ENCODE data around the gene GALT. TPM values are rescaled to one million over a fixed set of nuclear protein-coding genes. Genes with fewer than 3 reads are reported as not detected.

Gene GALT
- total RNA-seq = 100 to 1,000 TPM in 1 of 6 donors, 10 to 100 TPM in 5; 33.4 to 141 (median 44.3) TPM

DNA sequence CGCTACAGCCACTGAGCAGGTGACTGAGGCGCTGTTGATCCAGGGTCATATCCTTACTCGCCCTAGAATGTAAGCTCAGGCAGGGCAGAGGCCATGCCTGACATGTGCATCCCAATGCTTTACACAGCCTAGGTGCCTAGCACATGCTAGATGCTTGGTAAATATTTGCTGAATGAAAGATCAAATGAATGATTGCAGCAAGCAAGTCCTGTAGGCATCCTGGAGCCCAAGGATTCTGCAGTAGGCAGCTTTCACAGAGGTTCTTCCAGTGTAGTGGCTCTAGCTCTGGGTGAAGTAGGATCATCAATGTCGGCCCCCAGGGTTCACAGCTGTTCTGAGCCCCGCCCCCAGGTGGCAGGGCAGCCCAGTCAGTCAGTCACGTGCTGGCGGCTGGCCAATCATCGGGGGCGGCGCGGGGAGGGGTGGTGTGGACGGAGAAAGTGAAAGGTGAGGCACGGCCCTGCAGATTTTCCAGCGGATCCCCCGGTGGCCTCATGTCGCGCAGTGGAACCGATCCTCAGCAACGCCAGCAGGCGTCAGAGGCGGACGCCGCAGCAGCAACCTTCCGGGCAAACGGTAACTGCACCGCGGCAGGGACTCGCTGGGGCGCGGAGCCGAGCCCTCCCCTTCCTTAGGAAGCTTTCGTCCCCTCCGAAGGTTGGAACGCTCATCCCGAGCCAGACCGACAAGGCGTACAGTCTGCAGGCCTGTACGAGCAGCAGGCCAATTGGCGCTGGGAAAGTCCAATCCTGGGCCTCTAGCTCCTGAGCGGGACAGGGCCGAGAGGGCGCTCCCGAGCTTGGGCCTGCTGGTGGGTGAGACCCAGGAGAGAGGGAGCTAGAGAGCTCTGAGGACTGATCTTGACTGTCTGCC is at the start of gene GALT:
TSS of gene GALT (plus strand) at position 465 of the 873 bp plus-strand sequence. CDS start at position 495, 30 bp downstream.
- WGBS, 2 donors = 5 to 36% methylated on average over 5 to 38 of the region's 43 CpGs
- DNase-seq (peak; percentile 99 to 100), ATAC-seq (ENCODE audit: low FRiP score in 2 of 2) (peak; percentile 94)
- TF ChIP-seq POLR2A (IDR thresholded peaks at IDR 0.05) = peak in 3 of 4 donors; percentile 23 to 75 (median 64)
- peak; percentile 24 to 81 for TF ChIP-seq POLR2AphosphoS5 (IDR thresholded peaks at IDR 0.05)
- TF ChIP-seq EP300 (IDR thresholded peaks at IDR 0.05) = no peak
- TF ChIP-seq, protein P1, sequence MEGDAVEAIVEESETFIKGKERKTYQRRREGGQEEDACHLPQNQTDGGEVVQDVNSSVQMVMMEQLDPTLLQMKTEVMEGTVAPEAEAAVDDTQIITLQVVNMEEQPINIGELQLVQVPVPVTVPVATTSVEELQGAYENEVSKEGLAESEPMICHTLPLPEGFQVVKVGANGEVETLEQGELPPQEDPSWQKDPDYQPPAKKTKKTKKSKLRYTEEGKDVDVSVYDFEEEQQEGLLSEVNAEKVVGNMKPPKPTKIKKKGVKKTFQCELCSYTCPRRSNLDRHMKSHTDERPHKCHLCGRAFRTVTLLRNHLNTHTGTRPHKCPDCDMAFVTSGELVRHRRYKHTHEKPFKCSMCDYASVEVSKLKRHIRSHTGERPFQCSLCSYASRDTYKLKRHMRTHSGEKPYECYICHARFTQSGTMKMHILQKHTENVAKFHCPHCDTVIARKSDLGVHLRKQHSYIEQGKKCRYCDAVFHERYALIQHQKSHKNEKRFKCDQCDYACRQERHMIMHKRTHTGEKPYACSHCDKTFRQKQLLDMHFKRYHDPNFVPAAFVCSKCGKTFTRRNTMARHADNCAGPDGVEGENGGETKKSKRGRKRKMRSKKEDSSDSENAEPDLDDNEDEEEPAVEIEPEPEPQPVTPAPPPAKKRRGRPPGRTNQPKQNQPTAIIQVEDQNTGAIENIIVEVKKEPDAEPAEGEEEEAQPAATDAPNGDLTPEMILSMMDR (IDR thresholded peaks at IDR 0.05) = peak; percentile 19 to 73 (median 66)
- Histone ChIP-seq H3K9me3 (no peaks in the 10 kb centered on the region), H3K36me3 (peaks cover 8 to 24% (median 15%) of the 10 kb centered on the region in 4 donors), H3K4me3 (peak within 1 kb of the TSS; percentile 52 to 92 (median 76)), H3K27me3 (no peaks in the 10 kb centered on the region), H3K4me1 (peaks cover 25 to 31% (median 26%) of the 10 kb centered on the region in 4 donors), H3K27ac (peak within 1 kb of the TSS; percentile 76 to 91 (median 83))

DNA sequence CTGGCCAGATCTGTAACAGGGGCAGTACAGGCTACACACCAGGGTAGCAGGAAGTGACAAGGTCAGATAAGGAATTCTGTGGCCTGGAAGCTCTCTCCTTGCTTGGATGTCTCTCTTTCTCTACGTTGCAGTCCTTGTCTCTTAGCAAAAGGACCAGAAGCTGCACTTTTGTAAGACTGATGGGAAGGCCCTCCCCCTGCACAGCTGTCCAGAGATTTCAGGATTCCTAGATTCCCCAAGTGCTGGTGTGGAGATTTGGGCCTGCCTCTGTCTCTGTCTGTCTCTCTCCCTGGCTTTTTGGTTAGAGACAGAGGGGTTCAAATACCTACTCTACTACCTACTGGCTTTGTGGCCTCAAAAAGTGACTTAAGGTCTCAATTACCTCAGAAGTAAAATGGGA is 46.9 kb upstream of the GALT start:
- no peak overlapping the region for H3K4me3 ChIP-seq
- no peak for DNase-seq
- ATAC-seq (ENCODE audit: low FRiP score in 2 of 2) = no peak
- no peaks in the 10 kb centered on the region for H3K4me1 ChIP-seq
- no peak overlapping the region for H3K27ac ChIP-seq
- H3K36me3 ChIP-seq = no peaks in the 10 kb centered on the region
- WGBS, 2 donors = 35 to 54% methylated on average over 1 of the region's 1 CpG
- no peaks in the 10 kb centered on the region for H3K9me3 ChIP-seq
- TF ChIP-seq POLR2A (IDR thresholded peaks at IDR 0.05) (no peak), POLR2AphosphoS5 (IDR thresholded peaks at IDR 0.05) (no peak), EP300 (IDR thresholded peaks at IDR 0.05) (no peak)
- TF ChIP-seq, protein P1 (IDR thresholded peaks at IDR 0.05) = no peak
- H3K27me3 ChIP-seq = no peaks in the 10 kb centered on the region

DNA sequence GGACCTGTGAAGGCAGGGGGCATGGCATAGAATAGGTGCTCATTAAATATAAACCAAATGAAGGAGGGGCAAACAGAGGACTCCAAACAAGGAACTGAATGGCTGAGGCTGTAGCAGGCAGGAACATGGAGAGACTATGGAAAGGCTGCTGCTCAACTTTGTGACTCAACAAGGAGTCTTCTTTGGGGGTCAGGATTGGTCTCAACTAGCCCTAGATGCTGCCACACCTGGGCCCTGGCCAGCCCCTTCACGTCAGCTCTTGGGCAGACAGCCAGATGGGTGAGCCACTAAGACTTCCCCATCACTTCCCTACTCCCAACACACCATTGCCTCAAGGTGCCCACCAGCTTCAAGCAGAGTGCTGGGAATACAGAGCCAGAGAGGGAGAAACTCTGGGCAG is 45.6 kb upstream of the GALT start:
- H3K4me3 ChIP-seq = no peak overlapping the region
- TF ChIP-seq POLR2A (IDR thresholded peaks at IDR 0.05) (no peak), POLR2AphosphoS5 (IDR thresholded peaks at IDR 0.05) (no peak), EP300 (IDR thresholded peaks at IDR 0.05) (no peak)
- TF ChIP-seq, protein P1 (IDR thresholded peaks at IDR 0.05) = no peak
- ATAC-seq (ENCODE audit: low FRiP score in 2 of 2) = no peak
- H3K4me1 ChIP-seq = no peaks in the 10 kb centered on the region
- DNase-seq = no peak
- H3K9me3 ChIP-seq = no peaks in the 10 kb centered on the region
- 22% methylated on average over 1 of the region's 1 CpG; no CpG with 5 or more reads in 1 of the 2 donors for WGBS, 2 donors
- no peaks in the 10 kb centered on the region for H3K27me3 ChIP-seq
- H3K36me3 ChIP-seq = no peaks in the 10 kb centered on the region
- no peak overlapping the region for H3K27ac ChIP-seq

DNA sequence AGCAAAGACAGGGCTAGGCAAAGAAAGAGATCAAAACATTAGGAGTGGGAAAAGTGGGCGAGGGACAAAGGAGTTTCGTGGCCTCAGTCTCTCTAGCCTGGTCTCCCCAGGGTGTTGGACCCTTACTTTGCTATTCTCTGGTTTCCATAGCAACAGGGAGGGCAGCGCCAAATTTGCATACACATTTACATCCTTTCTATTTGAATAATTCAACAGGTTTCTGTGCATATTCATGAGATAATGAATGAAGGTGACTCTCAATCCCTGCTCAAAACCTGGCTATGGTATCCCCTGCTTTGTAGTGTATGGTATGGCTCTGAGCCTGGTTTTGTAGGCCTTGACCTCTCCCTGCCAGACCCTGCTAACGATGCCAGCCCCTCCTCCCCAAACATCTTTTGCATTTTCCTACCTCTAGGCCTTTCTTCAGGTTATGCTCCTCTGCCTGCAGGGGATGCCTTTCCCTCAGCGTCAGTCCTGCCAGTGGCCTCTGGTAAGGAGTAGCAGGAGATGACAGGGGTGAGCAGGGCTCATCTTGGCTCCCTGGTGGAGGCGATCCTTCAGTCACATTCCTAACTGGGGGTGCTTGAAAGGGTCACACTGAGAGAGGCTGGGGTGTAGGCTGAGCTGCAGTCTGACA is 44.4 kb upstream of the GALT start:
- 63 to 77% methylated on average over 6 of the region's 6 CpGs for WGBS, 2 donors
- ATAC-seq (ENCODE audit: low FRiP score in 2 of 2) (no peak), DNase-seq (no peak)
- TF ChIP-seq EP300 (IDR thresholded peaks at IDR 0.05) (no peak), POLR2A (IDR thresholded peaks at IDR 0.05) (no peak), POLR2AphosphoS5 (IDR thresholded peaks at IDR 0.05) (no peak)
- TF ChIP-seq, protein P1 (IDR thresholded peaks at IDR 0.05) = no peak
- H3K4me1 ChIP-seq = no peaks in the 10 kb centered on the region
- no peaks in the 10 kb centered on the region for H3K27me3 ChIP-seq
- no peak overlapping the region for H3K4me3 ChIP-seq
- no peaks in the 10 kb centered on the region for H3K36me3 ChIP-seq
- no peaks in the 10 kb centered on the region for H3K9me3 ChIP-seq
- H3K27ac ChIP-seq = no peak overlapping the region

Data from upper lobe of left lung (tissue), 6 donors.